Left lobe of liver (tissue), 2 donors: ENCODE results near the gene DENND2C. TPM values are rescaled to one million over a fixed set of nuclear protein-coding genes. Genes with fewer than 3 reads are reported as not detected.

Experiments
- ATAC-seq: fragments of 200-7000 bp; cut with Tn5 transposase; one replicate; pipeline ENCODE4 v1.9.1; 2020; ENCODE audit warnings: mild to moderate bottlenecking, moderate library complexity
- DNase-seq: peaks from one replicate; pipeline ENCODE4 v3.0.0-alpha.2; 2020; ENCODE audit warnings: low spot score
- total RNA-seq: library from RNA; stranded (reverse); gene quantifications from one replicate; pipeline ENCODE4 v1.2.1, GENCODE V29; 2021
- donor health status: DM: no; HTN: no; CAD: no; lungs with moderate emphysema.
- donor health status: DM: no; HTN: yes; CAD: no.

DENND2C gene
- total RNA-seq, 1 donor from 2014 or later, result 4.7 TPM

DNA sequence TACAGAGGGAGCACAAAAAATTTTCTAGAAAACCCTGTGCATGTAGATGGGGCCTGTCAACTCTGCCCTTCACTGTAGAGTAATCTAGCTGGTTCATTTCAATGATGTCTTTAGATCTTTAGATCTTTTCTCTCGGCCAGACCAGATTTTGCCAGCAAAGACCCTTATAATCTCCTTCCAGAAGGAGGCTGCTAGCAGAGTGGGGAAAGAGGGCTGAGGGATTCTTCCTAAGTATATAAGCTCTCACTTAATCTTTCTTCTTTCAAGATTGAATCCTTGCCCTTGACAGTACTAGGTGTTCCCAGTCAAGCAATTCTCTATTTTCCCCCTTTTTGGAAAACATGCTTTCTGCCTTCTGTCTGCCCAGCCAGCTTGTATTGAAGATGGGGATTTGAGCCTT lies 122.8 kb downstream of the DENND2C start:
- no peak for ATAC-seq
- DNase-seq, result no peak

DNA sequence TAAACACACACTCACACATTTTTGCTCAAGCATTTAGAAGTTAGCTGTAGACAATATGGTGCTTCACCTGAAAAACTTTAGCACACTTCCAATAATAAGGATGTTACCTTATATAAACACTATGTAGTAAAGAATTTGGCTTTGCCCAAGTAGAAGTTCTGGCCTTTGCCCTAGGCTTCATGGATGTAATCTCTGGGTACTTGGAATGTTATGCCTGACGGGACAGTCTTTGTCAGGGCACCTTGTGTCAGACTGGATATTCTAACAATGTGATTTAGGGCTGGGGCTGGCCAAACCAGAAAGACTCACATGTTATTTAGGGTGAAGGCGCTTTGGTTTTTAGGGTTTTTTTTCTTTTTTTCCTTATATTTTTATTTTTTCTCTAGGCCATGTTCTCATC lies 124.1 kb downstream of the DENND2C start:
- no peak for ATAC-seq
- DNase-seq, result no peak

- DNase-seq, result no peak
- no peak for ATAC-seq
Observed at GRCh38 chr1:114545315-114545714, 124.5 kb downstream of the DENND2C start.

DNA sequence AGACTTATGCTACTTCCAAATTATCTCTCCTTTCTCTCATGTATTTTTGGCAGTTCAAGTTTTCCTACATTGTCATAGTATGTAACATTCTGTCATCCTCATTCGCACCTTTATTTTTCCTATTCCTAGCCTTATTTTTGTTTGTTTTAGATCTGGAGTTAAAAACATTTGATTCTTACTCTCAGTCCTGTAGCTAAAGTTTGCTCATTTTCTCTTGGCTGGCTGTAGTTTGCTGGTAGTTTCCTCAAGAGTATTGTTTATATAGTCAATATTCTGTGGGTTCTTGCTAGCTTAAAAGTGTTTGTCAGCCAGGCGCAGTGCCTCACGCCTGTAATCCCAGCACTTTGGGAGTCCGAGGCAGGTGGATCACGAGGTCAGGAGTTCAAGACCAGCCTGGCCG lies 129.0 kb downstream of the DENND2C start:
- ATAC-seq, result no peak
- DNase-seq, result no peak

DNA sequence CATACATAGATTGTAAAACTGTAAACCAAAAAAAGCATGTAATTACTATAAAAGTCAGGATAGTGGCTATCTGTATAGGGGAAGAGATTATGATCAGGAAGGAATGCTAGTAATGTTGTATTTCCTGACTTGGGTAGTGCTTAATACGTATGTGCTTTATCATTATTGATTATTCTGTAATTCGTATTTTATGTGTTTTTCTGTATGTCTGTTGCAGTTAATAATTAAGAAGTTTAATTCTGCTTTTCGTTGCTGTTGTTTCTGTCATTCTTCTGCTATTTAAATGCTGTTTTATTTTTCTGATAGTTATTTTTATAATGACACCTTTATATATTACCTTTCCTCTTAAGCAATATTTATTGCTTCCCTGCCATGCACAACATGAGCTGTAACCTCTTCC lies 129.6 kb downstream of the DENND2C start:
- no peak for ATAC-seq
- no peak for DNase-seq

DNA sequence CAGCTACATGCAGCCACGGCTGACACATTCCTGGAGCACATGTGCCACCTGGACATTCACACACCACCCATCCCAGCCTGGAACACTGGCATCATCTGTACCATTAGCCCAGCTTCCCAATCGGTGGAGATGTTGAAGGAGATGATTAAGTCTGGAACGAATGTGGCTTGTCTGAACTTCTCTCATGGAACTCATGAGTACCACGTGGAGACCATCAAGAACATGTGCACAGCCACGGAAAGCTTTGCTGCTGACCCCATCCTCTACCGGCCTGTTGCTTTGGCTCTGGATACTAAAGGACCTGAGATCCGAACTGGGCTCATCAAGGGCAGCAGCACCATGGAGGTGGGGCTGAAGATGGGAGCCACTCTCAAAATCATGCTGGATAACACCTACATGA lies 133.8 kb downstream of the DENND2C start:
- DNase-seq, result no peak
- no peak for ATAC-seq

- ATAC-seq, result no peak
Observed at GRCh38 chr1:114535401-114535800, 134.4 kb downstream of the DENND2C start.

More at GRCh38 chr1:114535401-114535800, 134.4 kb downstream of the DENND2C start:
- DNase-seq, result no peak

Other genes starting within 250 kb of the DENND2C start
- 13.7 TPM for gene TRIM33, start 158.8 kb downstream of the DENND2C start, total RNA-seq
- gene BCAS2, start 88.4 kb downstream of the DENND2C start, total RNA-seq, result 13.3 TPM
- gene AMPD1, start 25.5 kb upstream of the DENND2C start, total RNA-seq, result not detected
- 8.3 TPM for gene NRAS, start 46.7 kb upstream of the DENND2C start, total RNA-seq
- gene CSDE1, start 87.9 kb upstream of the DENND2C start, total RNA-seq, result 218 TPM
- 24.3 TPM for gene SIKE1, start 110.6 kb upstream of the DENND2C start, total RNA-seq
- not detected for gene SYCP1, start 184.8 kb upstream of the DENND2C start, total RNA-seq